ENCODE measurements around the gene NQO1.

GRCh38 chr16:69711115-69711740 lies 15.1 kb downstream of the NQO1 start:
- TF ChIP-seq CTCF (IDR thresholded peaks at IDR 0.05; ENCODE audit: insufficient read depth, low read depth, low read length) (no peak), EZH2 (IDR thresholded peaks at IDR 0.05; ENCODE audit: insufficient read depth, low read length) (no peak)

Measured in astrocyte (in vitro differentiated cells and primary cell).